Loucy (cell line): ENCODE measurements around the gene FADS1.

Experiments used
- H2AFZ ChIP-seq: fragments of 200-600 bp; sonication (generic); 2 replicates; pipeline ENCODE4 v1.6.0; 2016; ENCODE audit warnings: antibody characterized with exemption, mild to moderate bottlenecking, low read length, moderate library complexity
- H3F3A ChIP-seq: fragments of 200-600 bp; 2 replicates; pipeline ENCODE4 v1.6.0; 2016; ENCODE audit warnings: antibody characterized with exemption, low read depth, mild to moderate bottlenecking
- H3K27me3 ChIP-seq: fragments of 200-600 bp; sonication (generic); 2 replicates; pipeline ENCODE4 v1.6.1; 2014; ENCODE audit warnings: low read length, mild to moderate bottlenecking; ENCODE audit not compliant: insufficient read depth, poor library complexity, severe bottlenecking
- H3K36me3 ChIP-seq: fragments of 200-600 bp; sonication (generic); 2 replicates; pipeline ENCODE4 v1.6.1; 2016; ENCODE audit warnings: low read length; ENCODE audit not compliant: insufficient read depth
- H3K4me1 ChIP-seq: fragments of 200-600 bp; sonication (generic); 2 replicates; pipeline ENCODE4 v1.5.1; 2014; ENCODE audit warnings: low read length, mild to moderate bottlenecking; ENCODE audit not compliant: insufficient read depth, poor library complexity, severe bottlenecking
- H3K4me2 ChIP-seq: fragments of 200-600 bp; sonication (generic); 2 replicates; pipeline ENCODE4 v1.6.0; 2014; ENCODE audit warnings: antibody characterized with exemption, low read length, low read depth, mild to moderate bottlenecking; ENCODE audit not compliant: poor library complexity, severe bottlenecking
- H3K4me3 ChIP-seq: fragments of 200-600 bp; sonication (generic); 2 replicates; pipeline ENCODE4 v1.5.1; 2014; ENCODE audit warnings: low read length, mild to moderate bottlenecking, mixed read lengths; ENCODE audit not compliant: poor library complexity, severe bottlenecking
- H3K79me2 ChIP-seq: fragments of 200-600 bp; sonication (generic); 2 replicates; pipeline ENCODE4 v1.6.1; 2014; ENCODE audit warnings: low read length; ENCODE audit not compliant: insufficient read depth
- H3K9ac ChIP-seq: fragments of 200-600 bp; sonication (generic); 2 replicates; pipeline ENCODE4 v1.6.0; 2014; ENCODE audit warnings: mild to moderate bottlenecking, low read depth, low read length, moderate library complexity; ENCODE audit not compliant: poor library complexity, severe bottlenecking
- H3K9me2 ChIP-seq: fragments of 200-600 bp; sonication (generic); replicated peaks from 2 replicates; pipeline ENCODE4 v1.6.1; 2016; ENCODE audit warnings: low read depth, low read length, mixed read lengths
- H3K9me3 ChIP-seq: fragments of 200-600 bp; sonication (generic); 2 replicates; pipeline ENCODE4 v1.6.1; 2014; ENCODE audit warnings: mild to moderate bottlenecking, antibody characterized with exemption, low read length, low read depth; ENCODE audit not compliant: insufficient read depth
- H4K20me1 ChIP-seq: fragments of 200-600 bp; sonication (generic); 2 replicates; pipeline ENCODE4 v1.6.0; 2014; ENCODE audit warnings: antibody characterized with exemption, low read length, mild to moderate bottlenecking; ENCODE audit not compliant: insufficient read depth, poor library complexity, severe bottlenecking
- CTCF ChIP-seq: fragments of 200-600 bp; sonication (generic); conservative IDR thresholded peaks from 2 replicates; pipeline ENCODE4 v1.5.1; 2014; ENCODE audit warnings: mild to moderate bottlenecking, antibody characterized with exemption, low read length
- EZH2phosphoT487 ChIP-seq: fragments of 200-600 bp; IDR thresholded peaks from 2 replicates; pipeline ENCODE4 v1.6.1; 2018; ENCODE audit warnings: antibody characterized with exemption, mild to moderate bottlenecking, moderate library complexity, borderline replicate concordance

FADS1 gene

GRCh38 chr11:61779666-61780525, 36.9 kb downstream of the FADS1 start:
- H3F3A ChIP-seq, result no peaks in the 10 kb centered on the region
- H3K9me3 ChIP-seq, result no peaks in the 10 kb centered on the region
- no peak overlapping the region for H2AFZ ChIP-seq
- H3K4me2 ChIP-seq, result no peak overlapping the region
- H3K4me3 ChIP-seq, result no peak overlapping the region
- H3K9me2 ChIP-seq, result no peaks in the 10 kb centered on the region
- no peaks in the 10 kb centered on the region for H3K4me1 ChIP-seq
- TF ChIP-seq EZH2phosphoT487, result no peak
- H4K20me1 ChIP-seq, result no peaks in the 10 kb centered on the region
- H3K9ac ChIP-seq, result no peak overlapping the region
- H3K79me2 ChIP-seq, result no peaks in the 10 kb centered on the region
- no peaks in the 10 kb centered on the region; the same call in 1 of the 2 replicates for H3K36me3 ChIP-seq
- H3K27me3 ChIP-seq, result no peaks in the 10 kb centered on the region

GRCh38 chr11:61778920-61779650, 37.7 kb downstream of the FADS1 start:
- no peak overlapping the region for H3K4me2 ChIP-seq
- no peaks in the 10 kb centered on the region for H3K27me3 ChIP-seq
- H3K9ac ChIP-seq, result no peak overlapping the region
- no peaks in the 10 kb centered on the region for H3K36me3 ChIP-seq
- H3K4me1 ChIP-seq, result no peaks in the 10 kb centered on the region
- no peaks in the 10 kb centered on the region for H3F3A ChIP-seq
- H3K79me2 ChIP-seq, result no peaks in the 10 kb centered on the region
- TF ChIP-seq CTCF (no peak), EZH2phosphoT487 (no peak)
- no peaks in the 10 kb centered on the region for H4K20me1 ChIP-seq
- no peaks in the 10 kb centered on the region for H3K9me2 ChIP-seq
- H3K4me3 ChIP-seq, result no peak overlapping the region
- H3K9me3 ChIP-seq, result no peaks in the 10 kb centered on the region
- H2AFZ ChIP-seq, result no peak overlapping the region

GRCh38 chr11:61778357-61778886, 38.4 kb downstream of the FADS1 start:
- TF ChIP-seq CTCF, result no peak
- TF ChIP-seq EZH2phosphoT487, result no peak
- no peaks in the 10 kb centered on the region for H3K36me3 ChIP-seq
- no peak overlapping the region for H2AFZ ChIP-seq
- H3K9me2 ChIP-seq, result no peaks in the 10 kb centered on the region
- H3K79me2 ChIP-seq, result no peaks in the 10 kb centered on the region
- H3K4me1 ChIP-seq, result no peaks in the 10 kb centered on the region
- no peaks in the 10 kb centered on the region for H3K9me3 ChIP-seq
- H3K9ac ChIP-seq, result no peak overlapping the region
- H3K27me3 ChIP-seq, result no peaks in the 10 kb centered on the region
- H3K4me2 ChIP-seq, result no peak overlapping the region
- no peak overlapping the region for H3K4me3 ChIP-seq
- no peaks in the 10 kb centered on the region for H3F3A ChIP-seq
- no peaks in the 10 kb centered on the region for H4K20me1 ChIP-seq
